Liver (tissue), 3 donors: Measurements from ENCODE around the gene ZBTB7B.

Source experiments
- FOXA1 ChIP-seq: IDR thresholded peaks from 2 replicates; pipeline ENCODE4 v1.6.1; 2016; ENCODE audit warnings: antibody characterized with exemption
- GABPA ChIP-seq, 2 donors: IDR thresholded peaks in 1 of 2; conservative IDR thresholded peaks in 1 of 2; 2 replicates each; pipeline ENCODE4 v1.6.1; 2016; ENCODE audit warnings: antibody characterized with exemption in 2 of 2, mild to moderate bottlenecking in 1 of 2, moderate library complexity in 1 of 2
- JUND ChIP-seq, 2 donors: IDR thresholded peaks; 2 replicates each; pipeline ENCODE4 v1.6.1; 2016; ENCODE audit warnings: antibody characterized with exemption in 2 of 2
- MAX ChIP-seq: IDR thresholded peaks from 2 replicates; pipeline ENCODE4 v1.6.1; 2016; ENCODE audit warnings: antibody characterized with exemption
- NR2F2 ChIP-seq: IDR thresholded peaks from 2 replicates; pipeline ENCODE4 v1.6.1; 2016; ENCODE audit warnings: antibody characterized with exemption
- RAD21 ChIP-seq, 2 donors: IDR thresholded peaks; 2 replicates each; pipeline ENCODE4 v1.6.1; 2016; ENCODE audit warnings: antibody characterized with exemption in 2 of 2, mild to moderate bottlenecking in 2 of 2
- SP1 ChIP-seq: IDR thresholded peaks from 2 replicates; pipeline ENCODE4 v1.6.1; 2018; ENCODE audit warnings: antibody characterized with exemption, mild to moderate bottlenecking
- YY1 ChIP-seq: IDR thresholded peaks from 2 replicates; pipeline ENCODE4 v1.6.1; 2016; ENCODE audit warnings: antibody characterized with exemption, mild to moderate bottlenecking
- TF ChIP-seq, protein P1 (sequence below): fragments of 150-350 bp; IDR thresholded peaks from 2 replicates; pipeline ENCODE4 v1.5.1; 2017; ENCODE audit warnings: improper control_type of control experiment, low read depth, low read length; ENCODE audit not compliant: missing input control
- TF ChIP-seq, protein P2 (sequence below): IDR thresholded peaks from 2 replicates; pipeline ENCODE4 v1.6.1; 2016; ENCODE audit warnings: antibody characterized with exemption
- donor health status: healthy.
- donor health status: healthy.

- TF ChIP-seq GABPA (IDR thresholded peaks at IDR 0.05 in 1 of 2, conservative IDR thresholded peaks at IDR 0.05 in 1 of 2) (no peak), MAX (no peak), RAD21 (IDR thresholded peaks at IDR 0.05) (no peak), JUND (IDR thresholded peaks at IDR 0.05) (no peak), SP1 (no peak), FOXA1 (no peak), NR2F2 (no peak), YY1 (no peak)
- TF ChIP-seq, protein P1, sequence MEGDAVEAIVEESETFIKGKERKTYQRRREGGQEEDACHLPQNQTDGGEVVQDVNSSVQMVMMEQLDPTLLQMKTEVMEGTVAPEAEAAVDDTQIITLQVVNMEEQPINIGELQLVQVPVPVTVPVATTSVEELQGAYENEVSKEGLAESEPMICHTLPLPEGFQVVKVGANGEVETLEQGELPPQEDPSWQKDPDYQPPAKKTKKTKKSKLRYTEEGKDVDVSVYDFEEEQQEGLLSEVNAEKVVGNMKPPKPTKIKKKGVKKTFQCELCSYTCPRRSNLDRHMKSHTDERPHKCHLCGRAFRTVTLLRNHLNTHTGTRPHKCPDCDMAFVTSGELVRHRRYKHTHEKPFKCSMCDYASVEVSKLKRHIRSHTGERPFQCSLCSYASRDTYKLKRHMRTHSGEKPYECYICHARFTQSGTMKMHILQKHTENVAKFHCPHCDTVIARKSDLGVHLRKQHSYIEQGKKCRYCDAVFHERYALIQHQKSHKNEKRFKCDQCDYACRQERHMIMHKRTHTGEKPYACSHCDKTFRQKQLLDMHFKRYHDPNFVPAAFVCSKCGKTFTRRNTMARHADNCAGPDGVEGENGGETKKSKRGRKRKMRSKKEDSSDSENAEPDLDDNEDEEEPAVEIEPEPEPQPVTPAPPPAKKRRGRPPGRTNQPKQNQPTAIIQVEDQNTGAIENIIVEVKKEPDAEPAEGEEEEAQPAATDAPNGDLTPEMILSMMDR, result no peak
- TF ChIP-seq, protein P2, sequence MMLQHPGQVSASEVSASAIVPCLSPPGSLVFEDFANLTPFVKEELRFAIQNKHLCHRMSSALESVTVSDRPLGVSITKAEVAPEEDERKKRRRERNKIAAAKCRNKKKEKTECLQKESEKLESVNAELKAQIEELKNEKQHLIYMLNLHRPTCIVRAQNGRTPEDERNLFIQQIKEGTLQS, result no peak
Measured at GRCh38 chr1:155051777-155052398, 49.3 kb downstream of the ZBTB7B start.
